HFF-Myc (cell line): ENCODE results near the gene PAX2.

Experiments
- DNase-seq: peaks from one replicate; pipeline ENCODE4 v3.0.0-alpha.2; 2011; ENCODE audit warnings: low read depth; ENCODE audit errors: extremely low read depth
- H3K4me3 ChIP-seq: replicated peaks from 2 replicates; pipeline ENCODE4 v1.5.1; 2011; ENCODE audit warnings: low read depth, mild to moderate bottlenecking, control low read depth, low read length
- TF ChIP-seq, protein P1 (sequence below): IDR thresholded peaks from 2 replicates; pipeline ENCODE4 v1.5.1; 2012; ENCODE audit warnings: mild to moderate bottlenecking, low read depth, low read length, control low read depth; ENCODE audit errors: missing control alignments

PAX2 gene

DNA sequence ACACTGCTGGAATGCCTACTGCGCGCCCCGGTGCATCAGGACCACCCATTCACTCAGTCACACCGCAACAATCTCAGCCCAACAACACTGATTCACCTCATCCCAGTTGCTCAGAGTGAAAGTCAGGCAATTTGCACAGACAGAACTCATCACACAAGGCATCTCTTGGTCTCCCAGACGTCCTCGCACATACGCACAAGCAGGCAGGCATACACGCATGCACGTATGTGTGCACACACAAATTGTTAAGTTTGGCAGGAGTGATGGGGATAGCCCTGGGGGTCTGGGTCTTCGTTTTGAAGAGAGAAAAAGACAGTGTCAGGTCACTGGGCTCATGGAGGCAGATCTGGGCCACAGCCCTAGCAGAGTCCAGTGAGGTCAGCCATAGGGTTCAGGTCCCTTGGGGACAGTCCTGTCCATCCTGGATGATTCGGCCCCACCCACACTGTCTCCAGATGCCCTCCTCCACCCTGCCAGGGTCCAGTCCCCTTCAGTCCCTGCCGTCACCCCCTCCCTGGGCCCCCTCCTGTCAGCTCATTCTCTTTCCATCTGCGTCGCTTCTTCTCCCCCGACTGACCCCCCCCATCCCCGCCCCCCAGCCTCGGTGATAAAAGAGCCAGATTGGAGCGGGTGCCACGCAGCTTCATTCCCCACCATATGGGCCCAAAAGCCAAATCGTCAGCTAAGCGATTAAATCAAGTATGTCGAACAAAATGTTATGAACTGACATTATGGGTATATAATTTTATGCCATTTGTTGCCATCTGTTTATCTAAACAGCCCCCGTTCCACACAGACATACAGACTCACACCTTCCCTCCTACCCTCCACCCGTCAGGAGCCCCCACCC lies 118.9 kb downstream of the PAX2 start:
- no peak overlapping the region for H3K4me3 ChIP-seq
- TF ChIP-seq, protein P1, sequence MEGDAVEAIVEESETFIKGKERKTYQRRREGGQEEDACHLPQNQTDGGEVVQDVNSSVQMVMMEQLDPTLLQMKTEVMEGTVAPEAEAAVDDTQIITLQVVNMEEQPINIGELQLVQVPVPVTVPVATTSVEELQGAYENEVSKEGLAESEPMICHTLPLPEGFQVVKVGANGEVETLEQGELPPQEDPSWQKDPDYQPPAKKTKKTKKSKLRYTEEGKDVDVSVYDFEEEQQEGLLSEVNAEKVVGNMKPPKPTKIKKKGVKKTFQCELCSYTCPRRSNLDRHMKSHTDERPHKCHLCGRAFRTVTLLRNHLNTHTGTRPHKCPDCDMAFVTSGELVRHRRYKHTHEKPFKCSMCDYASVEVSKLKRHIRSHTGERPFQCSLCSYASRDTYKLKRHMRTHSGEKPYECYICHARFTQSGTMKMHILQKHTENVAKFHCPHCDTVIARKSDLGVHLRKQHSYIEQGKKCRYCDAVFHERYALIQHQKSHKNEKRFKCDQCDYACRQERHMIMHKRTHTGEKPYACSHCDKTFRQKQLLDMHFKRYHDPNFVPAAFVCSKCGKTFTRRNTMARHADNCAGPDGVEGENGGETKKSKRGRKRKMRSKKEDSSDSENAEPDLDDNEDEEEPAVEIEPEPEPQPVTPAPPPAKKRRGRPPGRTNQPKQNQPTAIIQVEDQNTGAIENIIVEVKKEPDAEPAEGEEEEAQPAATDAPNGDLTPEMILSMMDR, result no peak
- DNase-seq, result no peak

DNA sequence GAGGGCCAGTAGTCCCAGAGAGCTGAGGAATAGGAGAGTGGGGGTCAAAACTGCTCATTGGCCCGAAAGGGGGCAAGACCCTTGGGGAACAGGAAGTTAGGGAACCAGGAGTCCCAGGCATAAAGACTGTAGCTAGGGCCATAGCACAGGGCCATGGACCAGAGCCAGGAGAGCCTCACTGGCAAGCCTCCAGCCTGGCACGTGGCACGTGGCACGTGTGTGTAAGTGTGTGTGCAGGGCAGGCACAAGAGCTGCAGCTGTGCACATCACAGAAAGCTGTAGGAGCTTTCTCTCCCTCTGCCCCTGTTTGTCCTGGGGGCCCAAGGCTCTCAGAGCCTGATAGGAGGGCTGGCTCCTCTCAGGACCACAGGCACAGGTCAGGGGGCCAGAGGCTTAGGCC lies 119.6 kb downstream of the PAX2 start:
- DNase-seq, result no peak
- H3K4me3 ChIP-seq, result no peak overlapping the region
- TF ChIP-seq, protein P1, result no peak

DNA sequence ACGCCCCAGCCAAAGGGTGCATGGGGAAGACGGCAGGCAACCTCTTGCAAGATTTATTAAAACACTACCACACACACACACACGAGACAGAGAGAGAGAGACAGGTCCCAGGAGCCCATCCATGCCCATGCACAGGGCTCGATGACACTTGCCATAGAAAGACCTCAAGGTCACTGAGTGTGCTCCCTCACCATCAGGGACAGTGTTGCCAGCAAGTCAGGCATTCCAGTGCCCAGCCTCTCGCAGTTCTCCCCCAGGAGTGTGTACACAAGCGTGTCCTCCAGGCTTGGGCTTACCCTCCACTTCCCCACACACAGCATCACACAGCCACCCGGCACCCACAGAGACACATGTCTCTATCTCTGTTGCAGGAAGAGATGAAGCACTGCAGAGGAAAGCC lies 120.6 kb downstream of the PAX2 start:
- TF ChIP-seq, protein P1, result no peak
- no peak for DNase-seq
- no peak overlapping the region for H3K4me3 ChIP-seq

DNA sequence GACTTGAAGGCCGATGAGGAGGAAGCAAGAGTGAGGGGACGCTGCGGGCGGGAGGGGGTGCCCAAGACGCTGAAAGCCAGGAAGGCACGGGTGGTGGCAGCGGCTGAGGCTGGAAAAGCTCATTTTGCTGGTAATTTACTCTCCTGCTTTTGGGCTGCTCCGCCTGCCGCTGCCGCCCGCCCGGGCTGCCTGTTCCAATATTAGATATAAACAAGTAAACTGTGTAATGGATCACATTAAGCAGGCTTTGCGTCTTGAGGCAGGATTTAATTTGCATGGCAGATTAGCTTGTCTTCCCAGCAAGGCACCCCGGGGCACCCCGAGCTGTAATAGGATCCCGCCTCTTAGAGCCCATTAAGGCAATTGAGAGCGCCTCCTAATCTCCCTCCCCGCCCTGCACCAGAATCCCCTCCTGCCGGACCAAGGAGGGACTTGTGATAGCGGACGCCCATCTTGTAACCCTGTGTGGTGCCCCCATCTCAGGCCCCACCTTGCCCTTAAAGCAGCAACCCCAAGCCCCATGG lies 121.3 kb downstream of the PAX2 start:
- DNase-seq, result no peak
- TF ChIP-seq, protein P1, result no peak
- H3K4me3 ChIP-seq, result no peak overlapping the region

DNA sequence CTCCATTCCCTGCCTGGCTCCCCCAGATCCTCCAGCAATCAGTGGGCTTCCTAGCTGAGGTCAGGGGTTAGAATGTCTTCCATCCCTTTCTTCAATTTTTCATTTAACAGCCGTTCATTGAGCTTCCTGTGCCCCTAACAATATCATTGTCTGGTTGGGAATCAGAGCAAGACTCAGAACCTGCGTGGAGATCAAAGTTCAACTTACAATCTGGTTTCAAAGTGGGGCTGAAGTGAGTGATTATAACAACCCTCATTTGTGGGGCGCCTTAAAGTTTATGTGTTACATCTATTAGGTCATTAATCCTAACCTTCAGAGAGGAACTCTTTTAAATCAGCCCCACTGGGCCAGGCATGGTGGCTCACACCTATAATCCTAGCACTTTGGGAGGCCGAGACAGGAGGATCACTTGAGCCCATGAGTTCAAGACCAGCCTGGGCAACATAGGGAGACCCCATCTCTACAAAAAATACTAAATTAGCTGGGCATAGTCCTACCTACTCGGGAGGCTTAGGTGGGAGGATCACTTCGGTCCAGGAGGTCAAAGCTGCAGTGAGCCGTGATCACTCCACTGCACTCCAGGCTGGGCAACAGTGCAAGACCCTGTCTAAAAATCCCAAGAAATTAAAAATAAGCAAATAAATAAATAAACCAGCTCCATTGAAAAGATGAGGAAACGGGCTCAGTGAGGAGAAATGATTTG lies 122.0 kb downstream of the PAX2 start:
- H3K4me3 ChIP-seq, result no peak overlapping the region
- TF ChIP-seq, protein P1, result no peak
- DNase-seq, result no peak

DNA sequence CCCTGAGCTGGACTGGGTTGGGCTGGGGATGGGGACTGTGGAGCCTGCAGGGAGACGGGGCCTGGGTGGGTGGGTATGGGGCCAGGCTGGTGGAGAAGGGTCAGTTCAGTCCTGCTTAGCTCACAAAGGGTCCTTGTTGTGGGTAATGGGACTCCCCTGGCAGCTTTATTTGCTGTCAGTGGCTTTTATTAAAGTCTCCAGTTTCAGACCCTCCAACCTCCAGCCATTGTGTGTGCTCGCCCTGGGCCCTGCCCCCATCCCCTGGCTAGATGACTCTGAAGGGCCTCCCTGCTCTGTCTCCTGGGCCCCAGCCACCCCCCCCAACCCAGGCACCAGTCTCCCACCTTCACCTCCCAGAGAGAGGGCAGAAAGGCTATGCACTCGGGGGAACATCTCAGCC lies 123.0 kb downstream of the PAX2 start:
- TF ChIP-seq, protein P1, result no peak
- H3K4me3 ChIP-seq, result no peak overlapping the region
- no peak for DNase-seq
